OCI-LY7 (cell line): ENCODE results near the gene RMDN2. TPM values are rescaled to one million over a fixed set of nuclear protein-coding genes. Genes with fewer than 3 reads are reported as not detected.

ENCODE experiments used
- BruUV-seq: library from RNA; stranded (reverse); fragments of 400-500 nt; replicated peaks from 2 replicates; lab custom pipeline; 2021; lab: Mats Ljungman, UMichigan
- CTCF ChIA-PET: fragments of 300-600 bp; sonication (Branson Sonifier 250); formaldehyde crosslinking; loops from one replicate; lab custom pipeline; 2022; ENCODE audit warnings: antibody characterized with exemption; ENCODE audit not compliant: unreplicated experiment; lab: Charles Lee
- POLR2A ChIA-PET: fragments of 300-600 bp; sonication (Branson Sonifier 250); formaldehyde crosslinking; loops from one replicate; lab custom pipeline; 2022; ENCODE audit warnings: antibody characterized with exemption; lab: Charles Lee
- DNase-seq: peaks from one replicate; pipeline ENCODE4 v3.0.0-alpha.2; 2015; ENCODE audit warnings: low spot score
- H2AFZ ChIP-seq: fragments of 200-600 bp; sonication (generic), shearing (Covaris generic); 2 replicates; pipeline ENCODE4 v1.6.1; 2014; ENCODE audit warnings: mild to moderate bottlenecking, antibody characterized with exemption, low read length, moderate library complexity
- H3K27ac ChIP-seq: fragments of 200-600 bp; sonication (generic); 2 replicates; pipeline ENCODE4 v1.5.1; 2014; ENCODE audit warnings: mixed run types, low read depth, mild to moderate bottlenecking, moderate library complexity, low read length, inconsistent platforms; ENCODE audit not compliant: poor library complexity, severe bottlenecking
- H3K36me3 ChIP-seq: fragments of 200-600 bp; sonication (generic); 2 replicates; pipeline ENCODE4 v1.6.1; 2014; ENCODE audit warnings: mild to moderate bottlenecking, antibody characterized with exemption, low read length, moderate library complexity, mixed read lengths; ENCODE audit not compliant: insufficient read depth
- H3K4me1 ChIP-seq: fragments of 200-600 bp; sonication (generic); 2 replicates; pipeline ENCODE4 v1.5.1; 2014; ENCODE audit warnings: mild to moderate bottlenecking, low read length; ENCODE audit not compliant: insufficient read depth, poor library complexity, severe bottlenecking
- H3K4me2 ChIP-seq: fragments of 200-600 bp; sonication (generic); 2 replicates; pipeline ENCODE4 v1.6.1; 2014; ENCODE audit warnings: mild to moderate bottlenecking, low read length
- H3K4me3 ChIP-seq: fragments of 200-600 bp; sonication (generic); 2 replicates; pipeline ENCODE4 v1.5.1; 2014; ENCODE audit warnings: mild to moderate bottlenecking, low read depth, low read length; ENCODE audit not compliant: poor library complexity, severe bottlenecking
- H3K79me2 ChIP-seq: fragments of 200-600 bp; sonication (generic); 2 replicates; pipeline ENCODE4 v1.6.1; 2016; ENCODE audit warnings: low read depth, mild to moderate bottlenecking, low read length, moderate library complexity, mixed read lengths; ENCODE audit not compliant: insufficient read depth
- H3K9me2 ChIP-seq: fragments of 200-600 bp; sonication (generic); 2 replicates; pipeline ENCODE4 v1.6.1; 2016; ENCODE audit warnings: mild to moderate bottlenecking, low read length, mixed read lengths; ENCODE audit not compliant: insufficient read depth
- H3K9me3 ChIP-seq: fragments of 200-600 bp; sonication (generic); 2 replicates; pipeline ENCODE4 v1.6.1; 2014; ENCODE audit warnings: mild to moderate bottlenecking, mixed run types, low read length, mixed read lengths
- H4K20me1 ChIP-seq: fragments of 200-600 bp; sonication (generic); 2 replicates; pipeline ENCODE4 v1.6.1; 2014; ENCODE audit warnings: mild to moderate bottlenecking, antibody characterized with exemption, low read length, moderate library complexity, mixed read lengths; ENCODE audit not compliant: insufficient read depth
- CTCF ChIP-seq: fragments of 200-600 bp; sonication (generic); conservative IDR thresholded peaks from 2 replicates; pipeline ENCODE4 v1.5.1; 2014; ENCODE audit warnings: mild to moderate bottlenecking, antibody characterized with exemption, low read length, moderate library complexity, mixed read lengths
- EZH2phosphoT487 ChIP-seq: fragments of 200-600 bp; sonication (generic); IDR thresholded peaks from 2 replicates; pipeline ENCODE4 v1.6.1; 2018; ENCODE audit warnings: low read depth, borderline replicate concordance, mild to moderate bottlenecking, mixed run types, antibody characterized with exemption, low read length, moderate library complexity, mixed read lengths
- intact Hi-C: fragments of 100-400 bp; cut with micrococcal nuclease; formaldehyde crosslinking; loops from one replicate; pipeline ENCODE4 v1.10.0; 2022; ENCODE audit not compliant: unreplicated experiment
- total RNA-seq, 2 experiments: library from RNA; depleted of rRNA in 1 of 2; stranded (reverse); fragments of >200 nt in 1 of 2; shearing (Covaris generic) in 1 of 2; gene quantifications; 2 replicates each; pipeline ENCODE4 v1.2.3, GENCODE V29; 2014 to 2022

The RMDN2 gene
- total RNA-seq, 2 experiments from 2014 or later = 0.50 to 3.1 TPM

DNA sequence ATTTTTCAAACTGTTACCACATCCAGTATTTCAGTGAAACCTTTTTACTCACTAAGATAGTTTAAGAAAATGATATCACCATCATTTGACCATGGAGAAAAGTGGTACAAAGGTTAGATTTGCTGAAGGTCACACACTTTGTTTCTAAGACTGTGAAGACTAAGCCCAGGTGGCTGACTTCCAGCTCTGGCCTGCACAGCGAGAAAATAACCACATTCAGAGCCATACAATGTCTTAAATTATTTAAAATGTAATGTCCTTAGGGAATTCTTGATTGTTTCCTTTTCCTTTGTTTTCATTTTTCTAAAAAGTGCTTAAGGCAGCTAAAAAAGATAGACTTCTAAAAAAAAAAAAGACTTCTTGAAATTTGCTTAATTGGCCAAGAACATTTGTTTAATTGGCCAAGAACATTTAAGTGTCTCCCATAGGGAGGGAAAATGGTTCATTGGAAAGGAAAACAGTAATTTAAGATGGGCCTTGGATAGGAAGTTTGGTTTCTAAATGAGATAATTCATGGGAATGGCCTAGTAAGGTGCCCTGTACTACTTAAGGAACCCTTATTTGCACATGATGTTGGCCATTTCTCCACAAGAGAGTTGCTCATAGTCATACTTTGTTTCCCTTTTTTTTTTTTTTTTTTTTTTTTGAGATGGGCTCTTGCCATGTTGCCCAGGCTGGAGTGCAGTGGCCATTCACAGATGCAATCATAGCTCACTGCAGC, 105.7 kb downstream of the RMDN2 start:
- H3K36me3 ChIP-seq = no peaks in the 10 kb centered on the region

GRCh38 chr2:38032946-38033345, 107.9 kb downstream of the RMDN2 start:
- Histone ChIP-seq H3K9me3 (no peaks in the 10 kb centered on the region), H3K9me2 (no peaks in the 10 kb centered on the region), H3K36me3 (no peaks in the 10 kb centered on the region), H3K4me3 (no peak overlapping the region), H2AFZ (no peak overlapping the region), H3K4me1 (no peaks in the 10 kb centered on the region), H3K4me2 (no peak overlapping the region), H3K27ac (no peak overlapping the region), H4K20me1 (no peaks in the 10 kb centered on the region), H3K79me2 (no peaks in the 10 kb centered on the region)
- ChIA-PET CTCF (no interaction called here), POLR2A (interaction anchor here (0.8 kb wide), 1 partner anchor 19 kb away, joined by 4 read pairs; no protein-coding TSS in a partner anchor)
- TF ChIP-seq CTCF = no peak
- TF ChIP-seq EZH2phosphoT487 = no peak
- intact Hi-C loops = no loop called here
- no TSS peak for BruUV-seq
- no peak for DNase-seq

More for the DNA sequence above, 105.7 kb downstream of the RMDN2 start:
- H4K20me1 ChIP-seq = no peaks in the 10 kb centered on the region
- CTCF ChIA-PET = no interaction called here
- no peaks in the 10 kb centered on the region for H3K9me3 ChIP-seq
- H2AFZ ChIP-seq = no peak overlapping the region
- DNase-seq = no peak
- no peaks in the 10 kb centered on the region for H3K9me2 ChIP-seq
- H3K79me2 ChIP-seq = no peaks in the 10 kb centered on the region
- H3K4me1 ChIP-seq = no peaks in the 10 kb centered on the region
- no peak overlapping the region for H3K4me3 ChIP-seq
- intact Hi-C loops = no loop called here
- TF ChIP-seq EZH2phosphoT487 (no peak), CTCF (no peak)
- no peak overlapping the region for H3K4me2 ChIP-seq
- H3K27ac ChIP-seq = no peak overlapping the region
- POLR2A ChIA-PET = interaction anchor here (0.6 kb wide), 2 partner anchors 12 to 286 kb away, joined by 3 read pairs; no protein-coding TSS in a partner anchor
- no TSS peak for BruUV-seq

- no peaks in the 10 kb centered on the region for H4K20me1 ChIP-seq
- no peak overlapping the region for H2AFZ ChIP-seq
- ChIA-PET CTCF (no interaction called here), POLR2A (no interaction called here)
- no peaks in the 10 kb centered on the region for H3K79me2 ChIP-seq
- DNase-seq = no peak
- no peak overlapping the region for H3K27ac ChIP-seq
- no peak overlapping the region for H3K4me2 ChIP-seq
- no peak overlapping the region for H3K4me3 ChIP-seq
- no peaks in the 10 kb centered on the region for H3K36me3 ChIP-seq
- H3K9me2 ChIP-seq = no peaks in the 10 kb centered on the region
- no peaks in the 10 kb centered on the region for H3K4me1 ChIP-seq
- TF ChIP-seq CTCF (no peak), EZH2phosphoT487 (no peak)
- intact Hi-C loops = no loop called here
- BruUV-seq = no TSS peak
- no peaks in the 10 kb centered on the region for H3K9me3 ChIP-seq
These were observed 108.6 kb downstream of the RMDN2 start for GRCh38 chr2:38033646-38034045.
